A673 (cell line): Measurements from ENCODE around the gene KLHL17. TPM values are rescaled to one million over a fixed set of nuclear protein-coding genes. Genes with fewer than 3 reads are reported as not detected.
"Not testable (repeated sequence)": the region's sequence is repeated elsewhere in the genome, so short reads cannot be mapped to it uniquely, and the experiment has no call there.

Source experiments
- BruUV-seq: library from RNA; stranded (reverse); fragments of 400-500 nt; replicated peaks from 2 replicates; lab custom pipeline; 2021; lab: Mats Ljungman, UMichigan
- CTCF ChIA-PET: fragments of 300-600 bp; sonication (Branson Sonifier 250); formaldehyde crosslinking; loops from one replicate; lab custom pipeline; 2022; ENCODE audit warnings: antibody characterized with exemption; lab: Charles Lee
- POLR2A ChIA-PET: fragments of 300-600 bp; sonication (Branson Sonifier 250); formaldehyde crosslinking; loops from one replicate; lab custom pipeline; 2022; ENCODE audit warnings: antibody characterized with exemption; ENCODE audit not compliant: low non-redundant PET; lab: Charles Lee
- DNase-seq: peaks from one replicate; pipeline ENCODE4 v3.0.0-alpha.2; 2015; ENCODE audit warnings: low spot score
- H3K27ac ChIP-seq: fragments of 200-600 bp; sonication (generic); 2 replicates; pipeline ENCODE4 v1.5.1; 2016; ENCODE audit warnings: mixed run types, low read depth, mild to moderate bottlenecking, mixed read lengths, antibody characterized with exemption, low read length; ENCODE audit not compliant: poor library complexity, severe bottlenecking
- H3K27me3 ChIP-seq: fragments of 200-600 bp; sonication (generic); replicated peaks from 2 replicates; pipeline ENCODE4 v1.6.1; 2017; ENCODE audit warnings: mixed run types, low read depth, mild to moderate bottlenecking, mixed read lengths, antibody characterized with exemption, low read length; ENCODE audit not compliant: insufficient read depth, poor library complexity
- H3K36me3 ChIP-seq: fragments of 200-600 bp; sonication (generic); 2 replicates; pipeline ENCODE4 v1.6.1; 2016; ENCODE audit warnings: mixed run types, mild to moderate bottlenecking, mixed read lengths, antibody characterized with exemption, low read length; ENCODE audit not compliant: insufficient read depth, poor library complexity, severe bottlenecking
- H3K4me1 ChIP-seq: fragments of 200-600 bp; sonication (generic); 2 replicates; pipeline ENCODE4 v1.6.1; 2017; ENCODE audit warnings: mixed run types, mild to moderate bottlenecking, mixed read lengths, antibody characterized with exemption, low read length; ENCODE audit not compliant: insufficient read depth, poor library complexity, severe bottlenecking
- H3K4me3 ChIP-seq: fragments of 200-600 bp; sonication (generic); 2 replicates; pipeline ENCODE4 v1.5.1; 2016; ENCODE audit warnings: low read depth, mixed run types, mild to moderate bottlenecking, mixed read lengths, low read length; ENCODE audit not compliant: poor library complexity, severe bottlenecking
- H3K9me3 ChIP-seq: fragments of 200-600 bp; sonication (generic); 2 replicates; pipeline ENCODE4 v1.6.1; 2016; ENCODE audit warnings: mixed run types, low read depth, mild to moderate bottlenecking, mixed read lengths, antibody characterized with exemption, low read length; ENCODE audit not compliant: poor library complexity, severe bottlenecking
- CTCF ChIP-seq: fragments of 300-800, 200-600 bp; sonication (generic); conservative IDR thresholded peaks from 2 replicates; pipeline ENCODE4 v1.5.1; 2017; ENCODE audit warnings: low read depth, mild to moderate bottlenecking, antibody characterized with exemption, low read length, moderate library complexity, mixed read lengths
- EZH2 ChIP-seq: fragments of 200-600 bp; sonication (generic); IDR thresholded peaks from 2 replicates; pipeline ENCODE4 v1.6.1; 2017; ENCODE audit warnings: borderline replicate concordance, low read depth, mild to moderate bottlenecking, mixed read lengths, antibody characterized with exemption, low read length; ENCODE audit not compliant: poor library complexity, severe bottlenecking
- intact Hi-C: fragments of 100-400 bp; cut with micrococcal nuclease; formaldehyde crosslinking; loops from one replicate; pipeline ENCODE4 v1.10.0; 2022; ENCODE audit not compliant: unreplicated experiment
- total RNA-seq: library from RNA; stranded (reverse); gene quantifications from 2 replicates; pipeline ENCODE4 v1.2.3, GENCODE V29; 2021

KLHL17 gene
- total RNA-seq, 1 experiment from 2014 or later: 43.3 TPM

- TF ChIP-seq EZH2 (no peak), CTCF (no peak)
- peaks cover 3% of the 10 kb centered on the region for H3K9me3 ChIP-seq
- H3K36me3 ChIP-seq: no peaks in the 10 kb centered on the region
- intact Hi-C loops: no loop called here
- ChIA-PET CTCF (no interaction called here), POLR2A (no interaction called here)
- no peak overlapping the region for H3K27ac ChIP-seq
- DNase-seq: no peak
- BruUV-seq: no TSS peak
- no peak overlapping the region for H3K4me3 ChIP-seq
- H3K27me3 ChIP-seq: no peaks in the 10 kb centered on the region
- no peaks in the 10 kb centered on the region for H3K4me1 ChIP-seq
Measured at GRCh38 chr1:991895-992294, 31.5 kb downstream of the KLHL17 start.

GRCh38 chr1:992362-992761 is 32.0 kb downstream of the KLHL17 start:
- intact Hi-C loops: no loop called here
- no peak overlapping the region for H3K27ac ChIP-seq
- H3K4me3 ChIP-seq: no peak overlapping the region
- peaks cover 3% of the 10 kb centered on the region for H3K9me3 ChIP-seq
- no TSS peak for BruUV-seq
- CTCF ChIA-PET: interaction anchor here (0.8 kb wide), 1 partner anchor 34 kb away, joined by 5 read pairs; no protein-coding TSS in a partner anchor
- H3K27me3 ChIP-seq: no peaks in the 10 kb centered on the region
- H3K4me1 ChIP-seq: no peaks in the 10 kb centered on the region
- no peak for TF ChIP-seq CTCF
- no peak for TF ChIP-seq EZH2
- POLR2A ChIA-PET: no interaction called here
- no peak for DNase-seq
- H3K36me3 ChIP-seq: no peaks in the 10 kb centered on the region

GRCh38 chr1:993379-993995 is 33.1 kb downstream of the KLHL17 start:
- ChIA-PET CTCF (no interaction called here), POLR2A (interaction anchor here (0.6 kb wide), 1 partner anchor 118 kb away, joined by 6 read pairs; no protein-coding TSS in a partner anchor)
- peaks cover 3% of the 10 kb centered on the region for H3K9me3 ChIP-seq
- H3K36me3 ChIP-seq: no peaks in the 10 kb centered on the region
- H3K27ac ChIP-seq: no peak overlapping the region
- BruUV-seq: no TSS peak
- no peaks in the 10 kb centered on the region for H3K4me1 ChIP-seq
- TF ChIP-seq EZH2 (no peak), CTCF (no peak)
- DNase-seq: no peak
- no peak overlapping the region for H3K4me3 ChIP-seq
- intact Hi-C loops: no loop called here
- H3K27me3 ChIP-seq: no peaks in the 10 kb centered on the region

GRCh38 chr1:994546-994945 is 34.2 kb downstream of the KLHL17 start:
- DNase-seq, intact Hi-C loops, H3K36me3 ChIP-seq, H3K27me3 ChIP-seq, BruUV-seq, H3K27ac ChIP-seq, H3K9me3 ChIP-seq, H3K4me3 ChIP-seq, H3K4me1 ChIP-seq: not testable (repeated sequence)
- CTCF ChIA-PET: interaction anchor here (0.7 kb wide), 1 partner anchor 9 kb away, joined by 6 read pairs; no protein-coding TSS in a partner anchor
- POLR2A ChIA-PET: interaction anchor here (0.6 kb wide), 1 partner anchor 13 kb away, joined by 4 read pairs; the partner anchor contains the start of gene PERM1
